ENCODE measurements around the gene BCAS3.
A peak's percentile ranks its signal among the peaks of the same experiment; 100 is the strongest.
"Not testable (repeated sequence)": the region's sequence is repeated elsewhere in the genome, so short reads cannot be mapped to it uniquely, and the experiment has no call there.

Gene BCAS3

DNA sequence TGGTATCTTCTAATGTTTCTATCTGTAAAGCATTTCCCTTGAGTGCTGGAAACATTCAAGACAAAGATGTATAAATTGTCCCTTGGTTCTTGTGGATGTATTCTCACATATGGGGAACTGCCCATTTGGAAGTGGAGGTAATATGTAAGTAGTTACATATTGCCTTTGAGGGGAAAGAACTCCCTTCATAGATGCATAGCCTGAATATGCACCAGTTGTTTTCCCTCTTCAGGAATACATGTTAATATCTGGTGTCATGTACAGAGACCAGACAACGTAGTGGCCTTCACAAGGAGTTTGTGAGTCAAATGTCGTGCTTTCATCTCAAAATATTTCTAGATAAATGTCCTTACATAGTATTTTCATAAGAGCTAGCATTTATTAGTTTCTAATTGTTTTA lies 213.5 kb downstream of the BCAS3 start:
- DNase-seq = no peak

DNA sequence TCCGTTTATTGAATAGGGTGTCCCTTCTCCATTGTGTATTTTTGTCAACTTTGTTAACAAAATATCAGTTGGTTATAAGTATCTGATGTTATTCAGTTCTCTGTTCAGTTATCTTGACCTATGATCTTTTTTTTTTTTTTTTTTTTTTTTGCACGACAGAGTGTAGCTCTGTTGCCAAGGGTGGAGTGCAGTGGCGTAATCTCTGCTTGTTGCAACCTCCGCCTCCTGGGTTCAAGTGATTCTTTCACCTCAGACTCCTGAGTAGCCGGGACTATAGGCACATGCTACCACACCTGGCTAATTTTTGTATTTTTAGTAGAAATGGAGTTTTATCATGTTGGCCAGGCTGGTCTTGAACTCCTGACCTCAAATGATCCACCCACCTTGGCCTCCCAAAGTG lies 215.8 kb downstream of the BCAS3 start:
- no peak for DNase-seq

DNA sequence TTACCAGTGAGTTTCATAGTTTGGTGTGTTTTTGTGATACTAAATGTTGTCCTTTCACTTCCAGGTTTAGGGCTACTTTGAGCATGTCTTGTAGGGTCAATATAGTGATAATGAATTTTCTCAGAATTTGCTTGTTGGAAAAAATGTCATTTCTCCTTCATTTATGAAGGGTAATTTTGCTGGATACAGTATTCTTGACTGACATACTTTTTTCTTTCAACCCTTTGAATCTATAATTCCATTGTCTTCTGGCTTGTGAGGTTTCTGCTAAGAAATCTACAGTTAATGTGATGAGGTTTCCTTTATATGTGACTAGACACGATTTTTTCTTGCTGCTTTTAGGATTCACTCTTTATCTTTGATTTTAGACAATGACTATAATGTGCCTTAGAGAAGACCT lies 219.3 kb downstream of the BCAS3 start:
- DNase-seq = no peak

- no peak for DNase-seq
Observed at GRCh38 chr17:60899115-60899514, 221.5 kb downstream of the BCAS3 start.

DNA sequence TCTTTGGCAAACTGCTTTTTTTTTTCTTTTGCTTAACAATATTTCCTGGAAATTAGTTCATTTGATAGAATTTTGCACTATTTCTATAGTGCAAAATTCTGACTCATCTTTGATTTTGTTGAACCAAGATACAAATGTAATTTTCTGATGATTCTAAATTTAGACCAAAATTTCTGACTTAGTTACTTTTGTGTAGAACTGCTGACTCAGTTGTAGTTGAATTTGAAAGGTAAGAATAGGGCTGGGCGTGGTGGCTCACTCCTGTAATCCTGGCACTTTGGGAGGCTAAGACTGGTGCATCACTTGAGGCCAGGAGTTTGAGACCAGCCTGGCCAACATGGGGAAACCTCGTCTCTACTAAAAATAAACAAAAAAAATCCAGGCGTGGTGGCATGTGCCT lies 223.0 kb downstream of the BCAS3 start:
- DNase-seq = no peak

- DNase-seq = no peak
Observed at GRCh38 chr17:60901242-60901641, 223.6 kb downstream of the BCAS3 start.

DNA sequence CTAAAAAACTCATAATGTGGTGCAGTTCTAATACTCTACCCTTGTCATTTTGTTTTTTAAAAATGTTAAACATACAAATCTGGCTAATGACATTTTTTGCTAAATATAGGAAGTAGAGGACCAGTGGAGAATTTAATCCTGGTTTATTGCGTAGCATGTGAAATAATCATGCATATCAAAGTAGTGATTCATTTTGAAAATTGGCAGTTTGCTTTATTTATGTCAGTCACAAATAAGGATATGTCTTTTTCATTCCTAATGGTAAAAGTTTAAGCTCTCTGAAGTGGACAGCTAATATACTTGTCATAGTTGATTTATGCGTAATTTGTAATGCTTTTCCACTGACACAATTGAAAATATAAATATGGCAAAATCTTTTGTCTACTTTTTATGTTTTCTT lies 224.2 kb downstream of the BCAS3 start:
- DNase-seq = no peak

GRCh38 chr17:60902399-60902798 lies 224.7 kb downstream of the BCAS3 start:
- no peak for DNase-seq

- no peak for DNase-seq
Observed at GRCh38 chr17:60904582-60904981, 226.9 kb downstream of the BCAS3 start.

- DNase-seq = no peak
Observed at GRCh38 chr17:60905709-60906108, 228.1 kb downstream of the BCAS3 start.

- no peak for DNase-seq
Observed at GRCh38 chr17:60908324-60908723, 230.7 kb downstream of the BCAS3 start.

DNA sequence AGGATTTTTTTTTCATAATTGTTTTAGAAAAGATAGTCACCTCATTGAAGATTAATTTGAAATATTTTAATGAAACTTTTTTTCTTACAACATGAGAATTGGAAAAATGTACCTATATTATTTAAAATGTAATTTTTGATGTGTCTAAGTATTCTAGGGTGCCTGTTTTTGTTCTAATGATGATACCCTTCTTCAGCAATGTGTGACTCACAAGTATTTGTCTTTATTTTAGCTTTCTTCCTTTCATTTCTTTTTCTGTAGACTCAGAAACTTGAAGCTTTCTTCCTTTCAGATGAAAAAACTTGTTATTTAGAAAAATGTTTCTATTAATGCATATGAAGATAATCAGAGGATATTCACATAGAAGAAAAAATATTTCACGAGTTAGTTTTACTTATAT lies 231.8 kb downstream of the BCAS3 start:
- DNase-seq = no peak

DNA sequence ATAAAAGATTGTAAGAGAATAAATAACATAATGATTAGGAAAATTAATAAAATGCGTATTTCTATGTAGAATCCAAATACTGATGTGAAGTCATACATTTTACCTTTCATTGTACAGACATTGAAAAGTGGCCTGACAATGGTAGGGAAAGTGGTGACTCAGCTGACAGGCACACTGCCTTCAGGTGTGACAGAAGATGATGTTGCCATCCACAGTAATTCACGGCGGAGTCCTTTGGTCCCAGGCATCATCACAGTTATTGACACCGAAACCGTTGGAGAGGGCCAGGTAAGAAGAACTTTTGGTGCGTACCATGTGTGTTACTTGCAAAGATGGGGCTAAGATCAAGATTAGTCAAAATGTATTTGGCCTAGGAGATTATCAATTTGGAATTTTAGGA lies 232.8 kb downstream of the BCAS3 start:
- DNase-seq = no peak

DNA sequence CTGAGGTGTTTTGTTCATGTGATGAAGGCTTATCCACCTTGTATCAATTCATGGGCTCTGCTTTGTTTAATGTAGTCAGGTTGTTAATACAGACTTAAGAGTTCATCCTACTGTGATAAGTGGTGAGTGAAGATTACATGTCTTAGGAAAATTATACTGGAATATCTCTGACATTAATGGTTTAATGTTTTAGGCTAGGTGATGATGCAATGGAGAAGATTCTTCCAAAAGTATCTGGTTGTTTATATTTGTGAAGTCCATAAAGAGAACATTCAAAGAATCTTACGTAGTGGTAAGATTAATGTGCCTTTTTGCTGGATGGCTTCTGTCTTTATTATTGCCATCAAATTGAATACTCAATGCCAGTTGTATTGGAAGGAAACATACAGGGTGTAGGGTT lies 236.4 kb downstream of the BCAS3 start:
- no peak for DNase-seq

DNA sequence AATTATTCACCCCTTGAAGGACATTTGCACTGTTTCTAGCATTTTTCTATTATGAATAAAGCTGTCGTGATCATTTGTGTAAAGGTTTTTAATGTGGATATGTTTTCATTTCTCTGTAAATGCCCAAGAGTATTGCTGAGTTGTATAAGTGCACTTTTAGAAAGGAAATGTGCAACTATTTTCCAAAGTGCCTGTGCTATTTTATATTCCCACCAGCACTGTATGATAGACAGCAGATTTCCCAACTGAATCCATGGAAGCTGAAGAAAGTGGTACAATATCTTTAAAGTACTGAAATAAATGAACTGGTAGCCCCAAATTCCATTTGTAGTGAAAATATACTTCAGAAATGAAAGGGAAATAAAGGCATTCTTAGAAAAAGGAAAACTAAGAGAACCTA lies 238.4 kb downstream of the BCAS3 start:
- DNase-seq = no peak

DNA sequence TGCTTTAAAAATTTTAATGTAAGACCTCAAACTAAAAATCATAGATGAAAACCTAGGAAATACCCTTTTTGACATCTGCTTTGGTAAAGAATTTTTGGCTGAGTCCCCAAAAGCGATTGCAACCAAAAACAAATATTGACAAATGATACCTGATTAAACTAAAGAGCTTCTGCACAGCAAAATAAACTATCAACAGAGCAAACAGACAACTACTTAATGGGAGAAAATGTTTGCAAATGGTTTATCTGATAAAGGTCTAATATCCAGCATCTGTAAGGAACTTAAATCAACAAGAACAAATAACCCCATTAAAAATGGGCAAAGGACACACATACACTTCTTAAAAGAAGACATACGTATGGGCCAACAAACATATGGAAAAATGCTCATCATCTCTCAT lies 242.5 kb downstream of the BCAS3 start:
- no peak for DNase-seq

- no peak for DNase-seq
Observed at GRCh38 chr17:60923000-60923399, 245.3 kb downstream of the BCAS3 start.

- no peak for DNase-seq
Observed at GRCh38 chr17:60926466-60927183, 249.0 kb downstream of the BCAS3 start.

- DNase-seq = no peak
Observed at GRCh38 chr17:60933739-60934138, 256.1 kb downstream of the BCAS3 start.

- no peak for DNase-seq
Observed at GRCh38 chr17:60934723-60935122, 257.1 kb downstream of the BCAS3 start.

DNA sequence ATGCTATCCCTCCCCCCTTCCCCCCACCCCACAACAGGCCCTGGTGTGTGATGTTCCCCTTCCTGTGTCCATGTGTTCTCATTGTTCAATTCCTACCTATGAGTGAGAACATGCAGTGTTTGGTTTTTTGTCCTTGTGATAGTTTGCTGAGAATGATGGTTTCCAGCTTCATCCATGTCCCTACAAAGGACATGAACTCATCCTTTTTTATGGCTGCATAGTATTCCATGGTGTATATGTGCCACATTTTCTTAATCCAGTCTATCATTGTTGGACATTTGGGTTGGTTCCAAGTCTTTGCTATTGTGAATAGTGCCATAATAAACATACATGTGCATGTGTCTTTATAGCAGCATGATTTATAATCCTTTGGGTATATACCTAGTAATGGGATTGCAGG lies 258.3 kb downstream of the BCAS3 start:
- DNase-seq = not testable (repeated sequence)

DNA sequence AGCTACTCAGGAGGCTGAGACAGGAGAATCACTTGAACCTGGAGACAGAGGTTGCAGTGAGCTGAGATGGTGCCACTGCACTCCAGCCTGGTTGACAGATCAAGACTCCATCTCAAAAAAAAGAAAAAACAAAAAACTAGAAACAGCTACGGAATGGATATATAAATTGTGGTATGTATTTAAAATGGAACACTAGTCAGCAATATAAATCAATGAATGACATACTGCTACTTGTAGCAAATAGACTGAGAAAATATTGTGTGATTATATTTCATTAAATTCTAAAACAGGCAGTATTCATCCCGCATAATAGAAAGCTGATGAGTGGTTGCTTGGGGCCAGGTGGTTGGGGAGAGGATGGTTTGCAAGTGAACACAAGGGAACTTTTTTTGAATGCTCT lies 261.7 kb downstream of the BCAS3 start:
- DNase-seq = no peak

DNA sequence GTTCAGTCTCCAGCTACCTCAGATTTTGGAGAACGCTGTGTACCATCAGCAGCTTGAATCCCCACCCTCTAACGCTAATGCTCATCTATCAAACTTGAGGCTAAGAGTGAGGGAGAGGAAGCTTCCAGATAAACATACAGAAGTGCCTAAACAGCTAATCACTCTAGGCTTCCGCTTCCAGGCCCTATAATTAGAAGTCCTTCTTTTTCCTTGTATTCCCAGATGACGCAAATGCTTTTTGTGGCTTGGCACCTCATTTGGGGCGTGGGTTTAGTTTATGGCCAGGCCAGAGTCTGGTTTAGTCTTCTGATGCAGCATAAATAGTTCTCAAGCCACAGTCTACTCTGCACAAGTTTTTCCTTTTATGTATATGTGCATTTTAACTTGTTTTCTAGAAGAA lies 263.4 kb downstream of the BCAS3 start:
- DNase-seq = peak; percentile 84

GRCh38 chr17:60941571-60941970 lies 263.9 kb downstream of the BCAS3 start:
- DNase-seq = no peak

DNA sequence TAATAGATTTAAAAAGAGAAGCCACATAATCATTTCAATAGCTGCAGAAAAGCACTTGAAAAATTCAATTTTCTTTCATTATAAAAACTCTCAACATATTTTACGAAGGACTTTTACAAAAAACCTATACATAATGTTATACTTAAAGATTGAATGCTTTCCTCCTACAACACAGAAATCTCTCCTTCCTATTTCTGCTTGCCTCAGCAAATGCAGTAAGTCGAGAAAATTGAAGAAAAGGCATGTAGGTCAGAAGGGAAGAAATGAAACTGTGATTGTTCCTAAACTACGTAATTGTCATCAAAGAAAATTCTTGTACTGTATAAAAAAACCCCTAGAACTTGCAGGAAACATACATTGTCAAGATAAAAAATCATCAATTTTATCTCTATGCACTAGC lies 267.1 kb downstream of the BCAS3 start:
- DNase-seq = no peak

- no peak for DNase-seq
Observed at GRCh38 chr17:60947100-60947499, 269.4 kb downstream of the BCAS3 start.
